ENCODE measurements around the gene SLC25A13. TPM values are rescaled to one million over a fixed set of nuclear protein-coding genes. Genes with fewer than 3 reads are reported as not detected.

Gene SLC25A13
- total RNA-seq, 1 experiment from 2014 or later, result 71.7 TPM

DNA sequence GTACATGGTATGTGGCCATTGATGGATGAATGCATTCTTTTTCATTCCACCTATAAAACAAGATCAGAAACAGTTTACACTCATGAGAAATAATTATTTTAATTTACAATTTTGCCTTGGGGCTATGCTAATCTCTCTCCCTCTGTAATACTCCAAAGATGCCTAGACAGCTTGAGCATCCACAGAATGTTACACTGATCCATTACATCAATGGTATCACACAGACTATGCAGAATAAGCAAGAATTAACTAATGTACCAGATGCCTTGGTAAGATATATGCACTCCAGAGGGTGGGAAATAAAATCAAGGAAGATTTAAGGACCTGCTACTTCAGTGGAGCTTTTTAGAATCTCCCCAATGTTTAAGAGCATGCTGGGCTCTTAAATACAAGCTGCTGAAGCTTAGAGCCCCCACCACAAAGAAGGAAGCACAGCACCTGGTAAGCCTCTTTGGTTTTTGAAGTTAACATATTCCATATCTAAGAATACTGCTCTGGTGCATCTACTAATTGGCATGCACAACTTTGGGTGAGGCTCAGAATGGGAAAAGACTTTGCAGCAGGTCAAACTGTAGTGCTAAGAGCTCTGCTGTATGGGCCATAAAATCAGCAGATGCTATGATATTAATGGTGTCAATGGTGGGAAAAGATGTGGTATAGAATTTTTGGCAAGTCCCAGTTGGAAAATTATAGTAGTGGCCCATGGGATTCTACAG lies 219.6 kb downstream of the SLC25A13 start:
- no peaks in the 10 kb centered on the region for H3K4me1 ChIP-seq (ENCODE audit: insufficient read depth, low read length)

More for the DNA sequence above, 219.6 kb downstream of the SLC25A13 start:
- Mint-ChIP-seq H3K9me3 (no peaks in the 10 kb centered on the region), H3K4me3 (no peak overlapping the region), H3K36me3 (ENCODE audit: insufficient read depth in 1 of 3, low read depth in 3 of 3) (no peaks in the 10 kb centered on the region), H3K4me1 (peaks cover 2 to 3% of the 10 kb centered on the region in 2 experiments; a peak in 2 of 4 replicates), H3K27ac (no peak overlapping the region), H3K27me3 (ENCODE audit: low read depth) (peaks cover 8% of the 10 kb centered on the region)
- Histone ChIP-seq H3K4ac (ENCODE audit: low read depth, low read length) (no peak overlapping the region), H2BK15ac (ENCODE audit: low read depth, low read length) (no peak overlapping the region), H2BK120ac (ENCODE audit: low read depth, low read length, poor library complexity, severe bottlenecking) (no peak overlapping the region), H4K8ac (replicated peaks; ENCODE audit: insufficient read length, low read depth, low read length) (no peak overlapping the region), H3K18ac (ENCODE audit: insufficient read length, low read depth, low read length) (no peak overlapping the region), H3K14ac (ENCODE audit: insufficient read depth, low read length) (no peak overlapping the region), H2AFZ (ENCODE audit: low read length) (no peak overlapping the region), H4K91ac (ENCODE audit: insufficient read length, low read depth, low read length) (no peak overlapping the region), H3K4me2 (ENCODE audit: insufficient read depth, insufficient read length, low read length) (no peak overlapping the region), H3K27ac (ENCODE audit: insufficient read length, low read depth, low read length) (no peak overlapping the region), H2AK5ac (ENCODE audit: insufficient read length, low read length) (no peak overlapping the region), H3K9ac (ENCODE audit: extremely low read depth, insufficient read length, low read length) (no peak overlapping the region), H2BK12ac (ENCODE audit: insufficient read length, low read depth, low read length) (no peak overlapping the region), H4K5ac (ENCODE audit: insufficient read length, low read depth, low read length) (no peak overlapping the region), H3K79me2 (ENCODE audit: insufficient read depth, low read length) (no peaks in the 10 kb centered on the region), H3K27me3 (ENCODE audit: insufficient read depth, low read length) (no peaks in the 10 kb centered on the region), H2BK20ac (ENCODE audit: low read depth, low read length, poor library complexity, severe bottlenecking) (no peak overlapping the region), H3T11ph (ENCODE audit: low read length) (no peak overlapping the region), H3K79me1 (ENCODE audit: insufficient read depth, low read depth, low read length, poor library complexity, severe bottlenecking) (no peaks in the 10 kb centered on the region), H3K23me2 (ENCODE audit: insufficient read length, low read depth, low read length, poor library complexity, severe bottlenecking) (no peaks in the 10 kb centered on the region), H4K20me1 (ENCODE audit: control insufficient read depth, insufficient read depth, insufficient read length) (no peaks in the 10 kb centered on the region), H3K23ac (ENCODE audit: insufficient read length, low read depth, low read length) (no peak overlapping the region), H2BK5ac (ENCODE audit: insufficient read length, low read length) (no peak overlapping the region), H3K56ac (ENCODE audit: insufficient read length, low read depth, low read length) (no peak overlapping the region), H3K9me3 (ENCODE audit: control insufficient read depth, low read depth, low read length) (no peaks in the 10 kb centered on the region)
- no peak for DNase-seq
- TF ChIP-seq CTCF (conservative IDR thresholded peaks at IDR 0.05), result no peak

Measured in H9 (cell line).